ENCODE results near the gene RPS6KA2.

Gene RPS6KA2

DNA sequence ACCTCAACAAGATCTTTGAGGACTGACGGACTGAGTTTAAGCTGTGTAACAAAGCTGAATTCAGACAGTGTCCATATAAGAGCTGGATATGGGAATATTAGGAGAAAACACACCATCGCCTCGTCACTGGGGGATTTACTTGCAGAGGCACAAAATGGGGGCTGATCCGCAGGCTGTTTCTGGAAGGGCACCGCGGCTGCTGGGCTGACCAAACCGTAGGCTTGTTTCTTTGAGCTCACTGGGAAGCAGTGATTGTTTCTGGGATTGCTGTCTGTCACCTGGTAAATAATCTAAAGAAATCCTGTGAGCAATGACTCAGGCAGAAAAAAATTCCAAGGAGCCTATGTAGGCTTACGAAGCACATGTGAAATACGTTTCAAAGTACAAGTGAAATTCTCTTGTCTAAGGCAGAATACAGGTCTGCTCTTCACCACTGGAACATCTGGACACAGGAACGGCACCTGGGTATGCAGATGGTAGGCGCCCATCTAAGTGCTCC, 180.4 kb downstream of the RPS6KA2 start:
- no peak for DNase-seq (ENCODE audit: low read depth)

DNA sequence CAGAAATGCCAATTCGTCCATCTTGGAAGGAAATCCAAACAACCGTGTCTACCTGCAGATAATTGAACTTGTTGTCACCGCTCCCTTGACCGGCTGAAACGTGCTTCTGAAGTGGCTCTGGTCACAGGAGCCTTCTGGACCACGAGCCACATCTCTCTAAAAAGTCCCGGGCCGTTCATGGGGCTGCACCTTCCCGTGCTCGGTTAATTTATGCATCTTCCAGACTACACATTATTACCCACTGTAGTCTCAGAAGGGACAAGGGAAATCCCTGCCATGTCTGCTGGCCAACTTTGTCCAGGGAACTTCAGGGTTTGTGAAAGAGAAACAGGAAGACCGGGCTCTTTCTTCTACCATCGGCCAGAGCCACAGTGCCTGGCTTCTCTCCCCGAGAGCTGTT, 180.9 kb downstream of the RPS6KA2 start:
- no peak for DNase-seq (ENCODE audit: low read depth)

DNA sequence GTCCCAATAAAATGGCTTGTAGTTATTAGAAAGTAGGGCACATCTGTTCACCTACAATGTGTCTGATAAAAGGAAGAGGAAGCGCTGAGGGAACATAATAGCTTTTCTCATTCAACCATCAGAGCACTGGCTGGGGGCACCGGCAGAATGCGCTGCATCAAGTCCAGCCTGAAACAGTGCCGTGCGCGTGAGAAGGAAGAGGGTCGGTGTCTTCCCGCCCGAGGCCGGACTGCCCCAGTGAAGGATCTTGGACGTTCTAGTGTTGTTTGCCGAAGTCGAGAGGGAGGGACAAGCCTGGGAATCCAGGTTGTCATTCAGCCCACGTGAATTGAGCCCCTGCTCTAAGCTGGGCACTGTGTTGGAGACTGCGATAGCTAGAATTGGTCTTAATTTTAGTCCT, 182.6 kb downstream of the RPS6KA2 start:
- no peak for DNase-seq (ENCODE audit: low read depth)

DNA sequence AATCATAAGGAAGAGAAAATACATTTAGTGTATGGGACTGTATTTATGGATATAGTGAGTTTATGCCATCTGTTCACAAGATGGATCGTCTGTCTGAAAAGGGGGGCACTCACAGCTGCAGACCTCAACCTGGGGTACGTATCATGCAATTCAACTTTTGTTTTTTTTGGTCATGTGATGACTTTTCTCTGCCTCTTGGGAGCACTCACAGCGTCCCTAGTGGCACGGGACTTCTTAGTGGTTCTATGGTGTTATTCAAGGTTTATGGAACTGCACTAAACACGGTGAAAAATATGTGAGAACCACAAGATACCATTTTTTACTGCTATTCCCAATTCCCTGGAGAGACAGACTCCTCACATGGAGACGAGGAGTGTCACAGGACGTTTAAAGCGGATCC, 183.9 kb downstream of the RPS6KA2 start:
- DNase-seq (ENCODE audit: low read depth) = no peak

DNA sequence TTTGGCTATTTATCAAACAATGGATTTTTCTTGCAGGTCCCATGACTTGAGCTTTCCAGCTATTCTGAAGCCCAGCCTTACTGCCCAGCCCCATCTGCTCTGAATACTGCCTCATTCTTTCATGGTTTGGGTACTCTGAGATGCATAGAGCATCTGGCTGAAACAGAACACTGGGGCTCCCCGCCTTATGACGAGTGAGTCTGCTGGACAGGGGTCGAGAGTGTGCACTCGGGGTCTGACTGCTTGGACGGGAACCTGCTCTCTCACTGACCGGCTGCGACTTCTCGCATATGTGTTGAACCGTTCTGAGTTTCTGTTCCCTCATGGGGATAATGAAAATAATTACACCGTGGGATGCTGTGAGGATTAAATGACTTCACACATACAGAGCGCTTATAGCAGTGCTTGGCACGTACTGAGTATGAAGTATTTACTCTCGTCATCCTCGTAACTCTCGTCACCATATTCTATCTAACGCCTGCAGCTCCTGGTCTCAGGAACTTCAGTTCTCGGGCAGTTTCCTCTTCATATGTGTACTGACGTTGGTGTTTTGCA, 184.8 kb downstream of the RPS6KA2 start:
- DNase-seq (ENCODE audit: low read depth) = no peak

DNA sequence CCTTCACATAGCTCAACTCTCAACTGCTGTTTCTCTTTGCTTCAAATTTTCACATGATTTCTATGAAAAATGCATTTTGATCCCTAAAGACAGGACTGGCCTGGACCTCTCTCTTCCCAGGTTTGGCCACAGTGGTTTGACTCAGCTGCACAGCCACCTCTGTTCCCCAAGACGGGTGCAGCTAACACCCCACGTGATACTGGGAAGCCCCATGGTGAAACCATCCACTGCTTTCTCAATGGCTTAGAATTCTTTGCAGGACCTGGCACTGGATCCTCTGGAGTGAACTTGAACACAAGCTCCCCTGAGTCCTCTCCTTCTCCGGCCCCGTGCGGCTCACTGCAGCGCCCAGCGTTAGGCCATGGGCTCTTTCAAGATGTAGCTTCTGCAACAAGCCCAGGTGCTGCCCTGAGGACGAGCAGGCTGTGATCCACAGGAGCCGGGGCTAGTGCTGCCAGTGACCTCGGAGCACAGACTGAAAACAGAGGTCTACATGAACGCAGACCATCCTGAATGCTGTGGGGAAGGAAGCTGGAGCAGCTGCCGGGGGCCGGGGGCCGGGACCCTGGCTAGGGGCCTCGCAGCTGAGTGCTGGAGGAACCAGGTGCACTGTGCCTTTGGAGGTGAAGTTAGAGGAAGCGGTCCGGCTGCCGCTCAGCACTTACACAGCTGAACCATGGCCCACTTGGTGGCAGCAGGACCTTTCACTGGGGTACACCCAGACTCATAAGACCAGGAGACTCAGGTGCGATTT, 185.5 kb downstream of the RPS6KA2 start:
- DNase-seq (ENCODE audit: low read depth) = no peak

DNA sequence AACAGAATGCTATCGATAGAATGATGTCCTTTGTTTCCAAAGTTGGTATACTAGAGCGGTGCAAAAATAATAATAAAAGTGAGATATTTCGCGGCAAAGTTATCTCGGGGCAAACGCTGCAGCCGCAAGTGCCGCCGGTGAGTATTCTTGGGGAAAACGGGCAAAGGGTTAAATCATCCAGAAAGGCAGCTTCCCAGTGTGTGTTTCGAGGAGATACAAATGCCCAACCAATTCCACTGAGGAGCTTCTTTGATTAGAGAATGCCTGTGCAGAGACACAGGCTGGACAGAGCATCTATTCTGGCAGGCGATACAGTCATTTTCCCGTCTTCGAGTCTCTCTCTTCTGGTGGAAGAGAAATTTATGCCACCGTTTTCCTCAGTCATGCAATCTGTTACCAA, 186.3 kb downstream of the RPS6KA2 start:
- no peak for DNase-seq (ENCODE audit: low read depth)

DNA sequence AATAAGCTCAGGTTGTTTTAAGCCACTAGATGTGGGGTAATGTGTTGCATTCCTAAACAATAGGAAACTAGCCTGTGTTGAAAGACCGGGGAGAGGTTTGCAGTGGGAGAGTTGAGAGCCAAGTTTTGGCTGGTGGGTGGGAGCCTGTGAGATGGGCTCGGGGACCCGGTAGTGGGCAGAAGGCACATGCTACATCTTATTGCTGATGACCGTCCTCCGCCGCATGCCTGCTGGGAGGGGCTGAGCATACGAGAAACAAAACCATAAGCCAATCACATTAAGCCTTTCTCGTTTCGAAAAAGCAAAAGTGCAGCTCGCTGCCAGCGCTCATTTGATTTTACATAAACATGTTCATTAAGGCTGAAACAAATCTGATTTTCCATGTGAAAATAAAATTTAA, 186.9 kb downstream of the RPS6KA2 start:
- DNase-seq (ENCODE audit: low read depth) = no peak

DNA sequence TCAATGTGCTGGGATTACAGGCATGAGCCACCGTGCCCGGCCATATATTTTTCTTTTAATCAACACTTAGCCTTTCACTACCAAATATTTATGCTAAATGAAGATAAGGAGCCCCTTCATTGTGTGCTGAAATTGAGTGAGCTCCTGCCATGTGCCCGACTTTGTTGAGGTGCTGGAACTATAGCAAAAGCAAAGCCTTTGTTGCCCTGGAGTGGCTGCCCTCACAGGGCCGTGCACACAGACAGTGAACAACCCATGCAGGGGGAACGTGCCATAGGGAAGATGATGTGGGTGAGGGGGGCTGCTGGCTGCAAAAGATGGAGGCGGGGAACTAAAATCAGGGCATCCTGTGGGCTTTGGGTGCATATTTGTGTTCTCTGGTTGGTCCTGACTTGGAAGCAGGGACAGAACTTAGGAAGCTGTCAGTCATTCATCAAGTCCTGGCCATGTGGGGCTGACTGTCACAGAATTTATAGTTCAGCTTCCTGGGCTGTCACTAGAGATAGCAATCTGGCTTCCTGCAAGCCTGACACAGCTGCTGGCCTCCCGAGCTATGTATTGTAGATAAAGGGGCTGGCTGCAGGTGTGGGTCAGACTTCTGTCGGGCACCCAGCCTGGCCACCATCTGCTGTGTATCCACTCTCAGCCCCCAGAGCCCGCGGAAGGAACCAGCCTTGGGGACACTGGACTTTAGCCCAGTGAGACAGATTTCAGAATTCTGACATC, 187.5 kb downstream of the RPS6KA2 start:
- DNase-seq (ENCODE audit: low read depth) = no peak

DNA sequence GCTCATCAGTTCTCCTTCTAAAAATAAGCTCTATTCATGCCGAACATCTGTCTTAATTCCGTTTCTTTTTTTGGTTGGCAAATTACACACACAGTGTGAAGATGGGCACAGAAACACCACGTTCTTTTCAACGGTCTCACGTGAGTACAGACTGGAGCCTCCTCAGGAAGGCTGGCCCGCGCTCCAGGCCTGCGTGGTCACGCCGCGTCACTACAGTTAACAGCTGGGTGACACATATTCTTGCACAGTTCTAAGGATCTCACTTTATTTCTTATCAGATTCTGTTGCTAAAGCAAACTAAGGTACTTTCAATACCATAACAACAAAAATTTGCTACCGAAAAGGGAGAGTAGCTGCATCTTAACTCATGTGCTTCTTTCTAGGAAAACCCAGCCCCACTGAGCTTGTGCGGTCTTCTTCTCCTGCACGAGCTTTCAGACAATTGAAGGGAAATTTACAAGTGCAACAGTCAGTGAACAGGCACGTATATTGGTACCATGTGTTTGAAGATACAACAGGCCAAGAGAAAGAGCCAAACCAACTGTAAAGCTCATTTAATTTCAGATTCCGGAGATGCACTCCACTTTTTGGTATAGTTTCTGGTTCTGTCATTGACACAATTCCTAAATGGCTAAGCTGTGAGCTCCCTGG, 188.7 kb downstream of the RPS6KA2 start:
- no peak for DNase-seq (ENCODE audit: low read depth)

DNA sequence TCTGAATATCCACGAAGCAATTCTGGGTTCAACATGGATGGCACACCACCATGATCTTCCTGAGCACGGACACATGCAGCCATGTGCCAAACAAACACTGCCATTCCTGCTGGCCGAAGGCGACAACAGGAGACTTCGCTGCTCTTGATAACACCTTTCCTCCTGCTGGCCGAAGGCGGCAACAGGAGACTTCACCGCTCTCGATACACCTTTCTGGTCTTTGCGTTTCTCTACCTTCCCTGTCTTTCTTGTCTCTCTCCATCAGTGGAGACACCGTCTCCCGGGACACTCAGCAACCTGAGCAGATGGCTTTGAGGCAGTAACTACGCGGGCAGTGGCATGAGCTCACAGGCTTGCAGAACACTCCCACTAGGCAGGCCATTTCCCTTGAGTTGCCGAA, 189.4 kb downstream of the RPS6KA2 start:
- no peak for DNase-seq (ENCODE audit: low read depth)

DNA sequence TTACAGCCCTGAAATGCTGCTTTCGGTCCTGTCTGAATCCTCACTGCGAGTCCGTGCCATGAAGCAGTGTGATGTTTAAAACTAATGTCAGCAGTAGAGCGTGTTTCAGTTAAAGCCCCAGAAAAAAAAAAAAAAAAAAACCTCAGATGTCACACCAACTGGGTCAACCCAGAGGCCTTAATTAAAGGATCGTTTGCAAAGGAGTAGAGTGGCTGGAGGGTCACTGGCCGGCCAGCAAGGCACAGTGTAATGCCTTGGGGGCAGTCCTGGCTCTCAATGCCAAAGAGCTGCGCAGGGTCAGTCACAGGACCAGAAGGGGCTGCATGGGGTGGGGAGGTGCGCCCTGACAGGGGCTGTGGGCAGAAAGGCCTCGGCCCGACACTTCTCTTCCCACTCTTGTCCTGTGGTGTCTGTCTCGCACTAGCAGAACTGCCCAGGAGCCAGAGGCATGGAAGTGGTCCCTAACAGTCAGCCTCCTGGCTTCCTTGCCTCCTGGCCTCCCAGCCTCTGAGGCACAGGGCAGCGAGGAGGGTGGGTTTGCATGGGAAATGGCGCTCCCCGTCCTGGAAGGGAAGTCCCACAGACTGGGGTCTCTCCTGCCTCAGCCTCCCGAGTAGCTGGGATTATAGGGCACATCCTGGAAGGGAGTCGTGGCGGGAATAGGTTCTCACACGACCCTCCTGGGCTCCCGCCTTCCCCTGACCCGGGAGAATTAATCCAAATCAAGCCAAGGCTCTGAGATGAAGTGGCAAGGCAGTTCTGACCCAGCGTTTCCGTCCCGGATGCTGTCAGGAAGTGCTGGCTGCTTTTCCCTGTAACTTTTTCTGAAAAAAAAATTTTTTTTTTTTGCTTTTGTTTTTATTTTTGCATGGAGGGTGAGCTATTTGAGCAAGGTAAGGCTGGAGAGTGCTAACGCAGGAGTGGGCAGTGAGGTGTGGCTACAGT, 190.6 kb downstream of the RPS6KA2 start:
- DNase-seq (ENCODE audit: low read depth) = no peak

DNA sequence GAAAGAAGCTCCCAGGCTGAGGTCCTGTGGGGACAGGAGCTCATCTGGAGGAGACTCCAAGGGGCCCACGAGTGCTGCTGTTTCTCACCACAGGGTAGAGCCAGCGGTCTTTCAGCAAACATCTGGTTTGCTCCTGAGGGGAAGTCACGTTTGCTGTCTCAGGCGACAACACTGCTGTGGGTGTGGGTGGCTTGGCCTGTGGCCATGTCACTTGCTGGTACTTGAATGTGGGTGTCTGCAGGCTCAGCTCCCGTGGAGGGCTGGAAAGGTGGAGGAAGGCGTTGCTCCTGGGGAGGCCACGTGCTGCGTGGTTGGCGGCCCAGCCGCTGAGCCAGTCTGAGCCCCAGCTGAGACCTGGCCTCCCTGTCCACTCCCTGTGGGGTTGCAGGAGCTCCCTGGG, 191.5 kb downstream of the RPS6KA2 start:
- DNase-seq (ENCODE audit: low read depth) = peak; percentile 31

DNA sequence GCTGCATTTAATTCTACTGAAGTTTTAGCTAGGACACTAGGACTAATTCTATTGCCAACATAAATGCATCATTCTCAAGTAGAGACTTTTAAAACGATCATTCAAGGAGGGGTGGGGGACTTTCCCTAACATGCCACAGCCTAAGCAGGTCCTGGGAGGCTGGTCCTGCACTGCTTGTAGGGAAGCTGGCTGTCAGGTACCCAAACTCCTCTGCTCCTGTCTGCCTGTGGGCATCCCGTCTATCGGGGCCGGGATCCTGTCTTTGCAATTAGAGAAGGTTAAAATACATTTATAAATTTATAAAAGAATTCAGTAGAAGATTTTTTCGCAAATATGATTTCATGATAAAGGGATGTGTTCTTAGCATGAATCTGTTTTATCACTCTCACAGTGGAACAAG, 192.7 kb downstream of the RPS6KA2 start:
- DNase-seq (ENCODE audit: low read depth) = no peak

DNA sequence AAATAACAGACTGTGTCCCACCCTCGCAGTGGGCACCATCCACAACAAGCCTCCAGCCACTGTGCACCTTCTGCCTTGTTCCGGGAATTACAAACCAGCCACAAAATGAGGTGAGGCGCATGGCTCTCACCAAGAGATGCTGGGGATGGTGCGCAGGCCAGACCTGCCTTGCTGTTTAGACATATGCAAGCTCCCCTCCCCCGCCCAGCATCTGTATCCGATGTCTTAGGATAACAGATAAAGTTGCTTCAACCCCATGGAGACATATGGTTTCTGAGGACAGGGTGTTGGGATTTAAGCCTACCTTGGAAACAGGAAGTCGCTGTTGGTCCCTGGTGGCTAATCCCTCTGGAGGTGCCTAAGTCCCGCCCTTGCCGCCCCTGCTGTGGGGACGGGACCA, 194.0 kb downstream of the RPS6KA2 start:
- no peak for DNase-seq (ENCODE audit: low read depth)

DNA sequence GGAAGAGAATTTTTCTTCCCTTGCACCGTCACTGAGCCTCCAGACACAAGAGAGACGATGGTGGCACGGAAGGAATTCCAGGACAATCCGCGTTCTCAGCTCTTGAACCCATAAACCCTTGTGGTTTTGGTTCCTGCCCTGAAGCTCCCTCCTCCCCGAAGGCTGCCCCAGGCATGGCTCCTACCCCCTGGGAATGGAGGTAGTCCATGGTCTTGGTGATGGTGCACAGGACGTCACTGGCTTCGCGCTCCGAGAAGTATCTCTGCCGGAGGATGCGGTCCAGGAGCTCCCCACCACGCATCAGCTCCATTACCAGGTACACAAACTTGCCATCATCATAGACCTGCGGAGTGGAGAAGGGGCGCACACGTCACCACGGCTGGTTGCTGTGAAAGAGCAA, 196.8 kb downstream of the RPS6KA2 start:
- no peak for DNase-seq (ENCODE audit: low read depth)

DNA sequence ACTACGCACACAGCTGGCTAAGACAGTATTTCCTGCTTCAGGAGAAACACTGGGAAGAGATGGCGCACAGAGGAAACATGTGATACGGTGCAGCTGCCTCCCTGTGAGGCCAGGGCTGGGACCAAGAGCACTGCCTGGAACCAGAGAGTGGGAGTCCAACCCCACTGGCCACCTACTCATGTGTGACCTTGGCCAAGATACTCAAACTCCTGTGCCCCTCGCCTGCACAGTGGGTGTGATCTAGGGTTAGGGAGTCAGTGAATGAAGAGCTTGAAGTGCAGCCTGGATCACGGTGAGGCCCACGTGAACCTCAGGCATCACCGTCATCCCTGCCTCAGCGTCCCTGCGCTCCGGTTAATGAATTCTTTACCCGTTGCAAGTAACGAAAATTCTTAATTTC, 202.6 kb downstream of the RPS6KA2 start:
- no peak for DNase-seq (ENCODE audit: low read depth)

DNA sequence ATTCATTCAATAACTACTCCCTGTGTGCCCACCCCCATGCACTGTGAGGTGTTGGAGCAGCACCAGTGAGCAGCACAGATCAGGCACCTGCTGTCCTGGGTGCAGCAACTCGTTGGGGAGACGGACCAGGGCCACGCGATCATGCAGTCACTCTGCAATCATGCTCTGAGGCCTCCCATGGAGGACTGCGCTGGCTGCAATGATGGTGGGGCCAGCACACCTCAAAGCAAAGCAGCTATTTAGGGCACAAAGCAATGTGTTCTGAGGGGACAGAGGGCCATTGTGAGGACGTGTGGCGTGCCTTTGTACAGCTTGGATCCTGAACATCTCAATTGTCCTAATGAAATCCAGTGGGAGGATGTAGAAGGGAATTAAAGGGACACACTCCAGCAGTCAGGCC, 203.3 kb downstream of the RPS6KA2 start:
- DNase-seq (ENCODE audit: low read depth) = no peak

DNA sequence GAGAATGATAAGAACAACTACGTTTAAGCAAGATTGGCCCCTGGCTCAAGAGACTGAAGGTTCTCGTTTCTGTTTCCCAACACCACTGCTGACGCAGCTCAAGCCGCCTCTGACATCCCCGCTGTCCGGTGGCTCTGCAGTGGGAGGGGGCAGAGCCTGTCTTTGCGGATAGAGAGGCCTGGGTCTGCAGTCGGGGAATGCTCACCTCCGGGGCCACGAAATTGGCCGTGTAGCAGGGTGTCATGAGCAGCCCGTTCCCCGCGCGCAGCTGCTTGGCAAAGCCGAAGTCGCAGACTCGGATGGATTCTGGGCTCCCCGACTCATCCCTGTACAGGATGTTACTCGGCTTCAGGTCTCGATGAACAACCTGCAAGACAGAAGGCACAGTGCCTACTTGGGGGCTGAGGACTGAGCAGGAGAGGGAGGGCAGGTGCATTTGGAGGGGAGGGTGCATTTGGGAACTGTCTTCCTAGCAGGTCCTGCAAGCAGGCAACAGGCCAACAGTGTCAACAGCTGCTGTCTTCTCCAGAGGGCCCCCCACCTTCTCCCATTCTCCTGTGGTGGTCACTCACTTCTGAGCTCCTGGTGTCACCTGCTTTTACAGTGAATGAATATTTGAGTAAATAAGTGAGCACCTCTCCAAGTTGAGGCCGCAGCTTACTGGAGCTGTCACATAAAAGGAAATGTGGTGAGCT, 203.9 kb downstream of the RPS6KA2 start:
- DNase-seq (ENCODE audit: low read depth) = no peak

DNA sequence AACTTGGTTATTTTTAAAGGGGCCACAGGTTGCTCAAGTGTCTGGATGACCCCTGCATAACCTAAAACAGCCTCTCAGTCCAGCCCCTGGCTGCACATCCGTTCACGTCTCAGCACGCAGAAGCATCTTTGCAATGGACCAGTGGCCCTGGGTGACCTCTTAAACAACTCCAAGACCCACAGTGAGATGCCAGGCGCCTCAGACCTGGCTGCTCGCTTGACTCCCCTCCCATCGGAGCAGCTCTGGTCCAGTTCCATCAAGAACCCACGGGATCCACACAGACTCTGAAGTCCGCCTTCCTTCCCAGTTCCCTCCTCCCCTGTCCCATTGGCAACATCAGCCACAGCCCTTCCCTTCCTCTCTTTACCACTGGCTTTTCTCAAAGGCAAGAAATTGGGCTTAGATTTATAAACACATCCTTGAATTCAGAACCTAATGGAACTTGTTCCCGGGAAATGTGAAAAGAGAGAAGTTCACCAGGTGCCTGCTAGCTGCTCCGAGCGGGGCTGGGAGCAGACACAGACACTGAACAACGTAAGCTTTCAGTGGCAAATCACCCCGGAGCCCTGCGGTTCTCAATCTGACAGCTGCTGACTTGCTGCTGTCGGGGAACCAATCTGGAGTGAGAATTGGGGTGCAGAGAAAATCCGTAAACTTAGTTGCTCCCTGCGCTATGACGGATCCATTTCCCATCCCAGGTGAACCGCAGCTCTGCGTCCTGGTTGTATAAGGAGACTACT, 204.7 kb downstream of the RPS6KA2 start:
- no peak for DNase-seq (ENCODE audit: low read depth)
